Measurements from ENCODE around the gene PCGF1. TPM values are rescaled to one million over a fixed set of nuclear protein-coding genes. Genes with fewer than 3 reads are reported as not detected.
A peak's percentile ranks its signal among the peaks of the same experiment; 100 is the strongest.

Gene PCGF1
- total RNA-seq, 4 donors from 2014 or later, result 9.6 to 32.0 (median 19.1) TPM

GRCh38 chr2:74503506-74504475 lies 3.7 kb downstream of the PCGF1 start:
- 44 to 52% methylated on average over 45 of the region's 45 CpGs for WGBS, 2 donors
- H3K27ac ChIP-seq, result peak overlapping the region; percentile 16 to 82 (median 76)

GRCh38 chr2:74502720-74503505 lies 4.6 kb downstream of the PCGF1 start:
- H3K4me3 ChIP-seq, result peak overlapping the region; percentile 28 to 59 (median 56)
- TF ChIP-seq POLR2A (IDR thresholded peaks at IDR 0.05) (peak; percentile 34 to 36), CTCF (IDR thresholded peaks at IDR 0.05) (peak in 1 of 5 experiments; percentile 27), EP300 (IDR thresholded peaks at IDR 0.05) (peak in 1 of 2 donors; percentile 77)
- H3K36me3 ChIP-seq, result peaks cover 0 to 25% (median 0%) of the 10 kb centered on the region in 3 donors
- H3K27ac ChIP-seq, result peak overlapping the region; percentile 16 to 82 (median 76)
- peaks cover 0 to 78% (median 39%) of the 10 kb centered on the region in 4 donors for H3K4me1 ChIP-seq
- no peaks in the 10 kb centered on the region for H3K9me3 ChIP-seq
- H3K27me3 ChIP-seq, result peaks cover 0 to 44% of the 10 kb centered on the region in 2 donors
- DNase-seq (ENCODE audit: low spot score in 2 of 2), result peak; percentile 56 to 74
- 2 to 8% methylated on average over 38 to 46 of the region's 67 CpGs for WGBS, 2 donors

More at GRCh38 chr2:74503506-74504475, 3.7 kb downstream of the PCGF1 start:
- TF ChIP-seq EP300 (IDR thresholded peaks at IDR 0.05), result no peak
- no peak for TF ChIP-seq POLR2A (IDR thresholded peaks at IDR 0.05)
- TF ChIP-seq CTCF (IDR thresholded peaks at IDR 0.05), result no peak
- H3K9me3 ChIP-seq, result no peaks in the 10 kb centered on the region
- H3K36me3 ChIP-seq, result peaks cover 0 to 25% (median 0%) of the 10 kb centered on the region in 3 donors
- peak overlapping the region; percentile 28 to 59 (median 56) for H3K4me3 ChIP-seq
- peak in 1 of 2 donors; percentile 11 for DNase-seq (ENCODE audit: low spot score in 2 of 2)
- peaks cover 0 to 75% (median 34%) of the 10 kb centered on the region in 4 donors for H3K4me1 ChIP-seq
- peaks cover 0 to 36% of the 10 kb centered on the region in 2 donors for H3K27me3 ChIP-seq

- Histone ChIP-seq H3K36me3 (peaks cover 0 to 25% (median 0%) of the 10 kb centered on the region in 3 donors), H3K27ac (peak overlapping the region in 3 of 4 donors; percentile 73 to 82 (median 79)), H3K4me1 (peaks cover 0 to 83% (median 44%) of the 10 kb centered on the region in 4 donors), H3K4me3 (peak overlapping the region; percentile 28 to 59 (median 56)), H3K9me3 (no peaks in the 10 kb centered on the region), H3K27me3 (peaks cover 0 to 51% of the 10 kb centered on the region in 2 donors)
- DNase-seq (ENCODE audit: low spot score in 2 of 2), result no peak
- no peak for TF ChIP-seq POLR2A (IDR thresholded peaks at IDR 0.05)
- no peak for TF ChIP-seq CTCF (IDR thresholded peaks at IDR 0.05)
- no peak for TF ChIP-seq EP300 (IDR thresholded peaks at IDR 0.05)
- 12 to 17% methylated on average over 32 of the region's 32 CpGs for WGBS, 2 donors
These were observed 5.3 kb downstream of the PCGF1 start for GRCh38 chr2:74502147-74502719.

- TF ChIP-seq POLR2A (IDR thresholded peaks at IDR 0.05), result no peak
- Histone ChIP-seq H3K27ac (no peak overlapping the region), H3K9me3 (no peaks in the 10 kb centered on the region), H3K4me3 (no peak overlapping the region), H3K4me1 (peaks cover 0 to 78% (median 39%) of the 10 kb centered on the region in 4 donors), H3K27me3 (peaks cover 0 to 56% of the 10 kb centered on the region in 2 donors), H3K36me3 (peaks cover 0 to 24% (median 0%) of the 10 kb centered on the region in 3 donors)
- WGBS, 2 donors, result 83 to 84% methylated on average over 18 of the region's 18 CpGs
- DNase-seq (ENCODE audit: low spot score in 2 of 2), result no peak
These were observed 6.0 kb downstream of the PCGF1 start for GRCh38 chr2:74501335-74502071.
